ENCODE data around the gene FLACC1.

The FLACC1 gene

DNA sequence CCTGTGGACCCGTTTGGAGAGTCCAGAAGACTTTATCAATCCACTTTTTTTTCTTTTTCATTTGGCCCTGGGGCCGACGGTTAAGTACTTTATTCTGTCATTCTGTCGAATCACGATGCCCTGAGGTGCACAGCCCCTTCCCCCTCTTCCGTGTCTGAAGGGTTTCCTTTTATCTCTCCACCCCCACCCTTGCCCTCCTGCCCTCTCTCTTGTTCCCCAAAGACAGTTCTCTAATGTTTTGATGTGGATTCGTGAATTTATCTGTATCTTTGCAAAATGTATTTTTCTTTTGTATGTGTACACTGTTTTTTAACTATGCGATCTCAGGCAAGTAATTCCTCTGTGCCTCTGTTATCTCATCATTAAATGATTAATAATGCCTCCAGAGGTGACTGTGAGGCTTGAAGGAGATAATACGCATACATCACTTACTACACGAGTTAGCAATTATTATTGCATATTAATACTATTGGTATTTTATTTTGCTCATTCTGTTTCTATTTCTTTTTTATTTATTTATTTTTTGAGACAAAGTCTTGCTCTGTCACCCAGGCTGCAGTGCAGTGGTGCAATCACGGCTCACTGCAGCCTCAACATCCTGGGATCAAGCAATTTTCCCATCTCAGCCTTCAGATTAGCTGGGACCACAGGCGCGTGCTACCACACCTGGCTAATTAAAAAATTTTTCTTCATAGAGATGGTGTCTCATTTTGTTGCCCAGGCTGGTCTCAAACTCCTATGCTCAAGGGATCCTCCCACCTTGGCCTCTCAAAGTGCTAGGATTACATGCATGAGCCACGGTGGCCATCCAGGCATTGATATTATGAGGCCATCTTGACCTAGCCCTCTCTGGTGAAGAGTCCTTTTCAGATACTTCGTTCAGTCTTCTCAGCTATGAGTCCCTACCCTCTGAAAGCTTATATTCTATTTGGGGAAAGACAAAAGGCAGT lies 98.2 kb downstream of the FLACC1 start:
- Histone ChIP-seq H3K27ac (ENCODE audit: poor library complexity, severe bottlenecking) (peak overlapping the region; percentile 95), H3K27me3 (ENCODE audit: insufficient read depth, poor library complexity, severe bottlenecking) (no peaks in the 10 kb centered on the region), H3K4me3 (ENCODE audit: severe bottlenecking) (peak overlapping the region; percentile 30), H3K4me1 (ENCODE audit: insufficient read depth, poor library complexity, severe bottlenecking) (peaks cover 31% of the 10 kb centered on the region), H3K9me3 (ENCODE audit: severe bottlenecking) (no peaks in the 10 kb centered on the region), H3K36me3 (ENCODE audit: low read depth) (no peaks in the 10 kb centered on the region; the same call in 1 of the 2 replicates)
- no peak for TF ChIP-seq CTCF (IDR thresholded peaks at IDR 0.05; ENCODE audit: poor library complexity, severe bottlenecking)
- DNase-seq (ENCODE audit: low spot score) (no peak), ATAC-seq (ENCODE audit: low read depth) (no peak)

DNA sequence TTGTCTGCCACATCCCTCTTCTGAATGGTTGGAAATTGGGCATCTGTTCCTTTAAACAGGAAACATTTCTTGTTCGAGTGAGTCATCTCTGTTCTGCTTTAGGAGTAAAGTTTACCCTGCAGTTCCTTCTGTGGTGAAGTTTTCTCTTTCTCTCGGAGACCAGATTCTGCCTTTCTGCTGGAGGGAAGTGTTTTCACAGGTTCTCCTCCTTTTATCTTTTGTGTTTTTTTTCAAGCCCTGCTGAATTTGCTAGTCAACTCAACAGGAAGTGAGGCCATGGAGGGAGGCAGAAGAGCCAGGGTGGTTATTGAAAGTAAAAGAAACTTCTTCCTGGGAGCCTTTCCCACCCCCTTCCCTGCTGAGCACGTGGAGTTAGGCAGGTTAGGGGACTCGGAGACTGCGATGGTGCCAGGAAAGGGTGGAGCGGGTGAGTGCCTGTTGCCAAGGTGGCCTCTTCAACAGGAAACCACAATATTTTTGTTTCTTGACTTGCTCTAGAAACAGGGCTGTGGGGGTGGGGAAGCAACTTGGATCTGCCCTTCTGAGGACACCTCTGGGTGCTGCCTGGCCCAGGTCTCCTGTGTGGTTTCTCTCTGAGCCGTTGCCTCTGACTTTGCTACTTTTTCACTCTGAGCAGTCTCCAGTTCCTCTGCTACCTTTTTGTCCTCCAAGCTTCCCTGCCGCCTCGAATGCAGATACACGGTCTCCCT lies 99.0 kb downstream of the FLACC1 start:
- H3K4me3 ChIP-seq (ENCODE audit: severe bottlenecking), result peak overlapping the region; percentile 30
- no peaks in the 10 kb centered on the region for H3K9me3 ChIP-seq (ENCODE audit: severe bottlenecking)
- peaks cover 31% of the 10 kb centered on the region for H3K4me1 ChIP-seq (ENCODE audit: insufficient read depth, poor library complexity, severe bottlenecking)
- TF ChIP-seq CTCF (IDR thresholded peaks at IDR 0.05; ENCODE audit: poor library complexity, severe bottlenecking), result no peak
- DNase-seq (ENCODE audit: low spot score) (peak; percentile 83), ATAC-seq (ENCODE audit: low read depth) (peak; percentile 76)
- no peaks in the 10 kb centered on the region; the same call in 1 of the 2 replicates for H3K36me3 ChIP-seq (ENCODE audit: low read depth)
- peak overlapping the region; percentile 95 for H3K27ac ChIP-seq (ENCODE audit: poor library complexity, severe bottlenecking)
- no peaks in the 10 kb centered on the region for H3K27me3 ChIP-seq (ENCODE audit: insufficient read depth, poor library complexity, severe bottlenecking)

DNA sequence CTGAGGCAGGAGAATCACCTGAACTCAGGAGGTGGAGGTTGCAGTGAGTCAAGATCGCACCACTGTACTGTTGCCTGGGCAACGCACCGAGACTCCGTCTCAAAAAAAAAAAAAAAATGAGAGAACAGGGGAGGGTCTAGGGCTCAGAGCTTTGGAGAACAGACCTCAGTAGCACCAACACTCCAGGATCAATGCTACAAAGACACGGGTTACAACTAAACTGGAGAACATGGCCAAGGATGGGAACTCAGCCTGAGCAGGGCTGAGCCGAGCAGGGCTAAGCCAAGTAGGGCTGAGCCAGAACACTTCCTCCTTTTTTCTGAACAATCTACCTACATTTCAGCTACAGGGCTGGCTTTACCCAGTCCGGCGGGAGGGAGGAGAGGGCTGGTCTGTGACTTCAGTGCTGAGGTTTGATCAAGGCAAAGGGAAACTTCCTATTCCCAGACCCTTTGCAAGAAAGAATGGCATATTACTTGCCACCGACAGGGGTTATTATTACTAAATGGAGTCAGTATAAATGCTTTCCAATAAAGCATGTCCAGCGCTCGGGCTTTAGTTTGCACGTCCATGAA lies 99.7 kb downstream of the FLACC1 start:
- Histone ChIP-seq H3K36me3 (ENCODE audit: low read depth) (no peaks in the 10 kb centered on the region), H3K4me3 (ENCODE audit: severe bottlenecking) (peak overlapping the region; percentile 30), H3K4me1 (ENCODE audit: insufficient read depth, poor library complexity, severe bottlenecking) (peaks cover 31% of the 10 kb centered on the region), H3K27ac (ENCODE audit: poor library complexity, severe bottlenecking) (peak overlapping the region; percentile 95), H3K27me3 (ENCODE audit: insufficient read depth, poor library complexity, severe bottlenecking) (no peaks in the 10 kb centered on the region), H3K9me3 (ENCODE audit: severe bottlenecking) (no peaks in the 10 kb centered on the region)
- DNase-seq (ENCODE audit: low spot score), result no peak
- ATAC-seq (ENCODE audit: low read depth), result peak; percentile 56
- no peak for TF ChIP-seq CTCF (IDR thresholded peaks at IDR 0.05; ENCODE audit: poor library complexity, severe bottlenecking)

DNA sequence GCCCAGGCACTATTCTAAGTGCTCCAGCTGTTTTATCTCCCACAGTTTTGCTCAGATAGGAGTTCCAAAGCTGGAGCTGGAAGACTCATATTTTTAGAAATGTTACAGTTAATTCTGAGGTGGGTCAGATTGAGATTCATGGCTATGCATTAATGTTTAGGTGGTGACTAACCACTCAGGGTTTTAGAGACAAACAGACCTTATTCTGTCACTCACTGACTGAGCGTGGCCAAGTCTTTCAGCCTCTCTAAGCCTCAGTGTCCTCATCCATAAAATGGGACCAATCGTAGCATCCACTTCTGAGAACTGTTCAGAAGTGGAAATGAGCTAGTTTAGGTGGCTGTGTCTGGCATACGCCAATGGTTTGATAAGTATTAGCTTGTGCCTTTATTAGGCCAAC lies 101.1 kb downstream of the FLACC1 start:
- DNase-seq (ENCODE audit: low spot score) (no peak), ATAC-seq (ENCODE audit: low read depth) (no peak)
- peaks cover 23% of the 10 kb centered on the region for H3K4me1 ChIP-seq (ENCODE audit: insufficient read depth, poor library complexity, severe bottlenecking)
- H3K27ac ChIP-seq (ENCODE audit: poor library complexity, severe bottlenecking), result no peak overlapping the region
- no peaks in the 10 kb centered on the region for H3K27me3 ChIP-seq (ENCODE audit: insufficient read depth, poor library complexity, severe bottlenecking)
- TF ChIP-seq CTCF (IDR thresholded peaks at IDR 0.05; ENCODE audit: poor library complexity, severe bottlenecking), result no peak
- H3K9me3 ChIP-seq (ENCODE audit: severe bottlenecking), result no peaks in the 10 kb centered on the region
- H3K36me3 ChIP-seq (ENCODE audit: low read depth), result no peaks in the 10 kb centered on the region
- H3K4me3 ChIP-seq (ENCODE audit: severe bottlenecking), result no peak overlapping the region

Data from RWPE2 (cell line).